NCI-H345 (cell line): Measurements from ENCODE around the gene PTPRU.
"Not testable (repeated sequence)": the region's sequence is repeated elsewhere in the genome, so short reads cannot be mapped to it uniquely, and the experiment has no call there.

Experiments
- DNase-seq: peaks from one replicate; lab custom pipeline; 2025; lab: John Stamatoyannopoulos, UW

PTPRU gene

GRCh38 chr1:29222260-29222659 lies 14.1 kb upstream of the PTPRU start:
- not testable (repeated sequence) for DNase-seq

- no peak for DNase-seq
These were observed 13.6 kb upstream of the PTPRU start for GRCh38 chr1:29222686-29223085.

- no peak for DNase-seq
These were observed 12.8 kb upstream of the PTPRU start for GRCh38 chr1:29223521-29223920.

GRCh38 chr1:29224356-29224837 lies 11.9 kb upstream of the PTPRU start:
- no peak for DNase-seq

GRCh38 chr1:29225361-29225760 lies 11.0 kb upstream of the PTPRU start:
- DNase-seq = no peak

GRCh38 chr1:29227511-29227910 lies 8.8 kb upstream of the PTPRU start:
- no peak for DNase-seq

- DNase-seq = no peak
These were observed 6.1 kb upstream of the PTPRU start for GRCh38 chr1:29230204-29230552.

- peak; percentile 91 for DNase-seq
These were observed 5.6 kb upstream of the PTPRU start, which contains the start of gene MECR for GRCh38 chr1:29230553-29231378. TSS of gene MECR (minus strand) at chr1:29230934. CDS start at chr1:29230906, 28 bp downstream.

- no peak for DNase-seq
These were observed 3.9 kb upstream of the PTPRU start for GRCh38 chr1:29232387-29232786.

- no peak for DNase-seq
These were observed 2.6 kb upstream of the PTPRU start for GRCh38 chr1:29233693-29234092.

- DNase-seq = no peak
These were observed 1.9 kb upstream of the PTPRU start for GRCh38 chr1:29234471-29234870.

GRCh38 chr1:29234881-29235280 lies 1.4 kb upstream of the PTPRU start:
- DNase-seq = not testable (repeated sequence)

GRCh38 chr1:29236712-29237128 lies 398 bp downstream of the PTPRU start:
- DNase-seq = no peak

GRCh38 chr1:29237129-29237821 lies 953 bp downstream of the PTPRU start:
- peak; percentile 32 for DNase-seq

- DNase-seq = no peak
These were observed 1.7 kb downstream of the PTPRU start for GRCh38 chr1:29237852-29238619.

- no peak for DNase-seq
These were observed 2.3 kb downstream of the PTPRU start for GRCh38 chr1:29238620-29239002.

GRCh38 chr1:29239142-29239541 lies 2.8 kb downstream of the PTPRU start:
- no peak for DNase-seq

- peak; percentile 25 for DNase-seq
These were observed 4.1 kb downstream of the PTPRU start for GRCh38 chr1:29240400-29240837.

GRCh38 chr1:29240986-29241385 lies 4.7 kb downstream of the PTPRU start:
- no peak for DNase-seq

GRCh38 chr1:29243023-29243870 lies 6.9 kb downstream of the PTPRU start:
- DNase-seq = no peak

- no peak for DNase-seq
These were observed 7.5 kb downstream of the PTPRU start for GRCh38 chr1:29243871-29244200.

- no peak for DNase-seq
These were observed 8.9 kb downstream of the PTPRU start for GRCh38 chr1:29245261-29245660.
